Measurements from ENCODE around the gene SLC48A1. TPM values are rescaled to one million over a fixed set of nuclear protein-coding genes. Genes with fewer than 3 reads are reported as not detected.

SLC48A1 gene
- total RNA-seq, 1 experiment from 2014 or later = 3.3 TPM

DNA sequence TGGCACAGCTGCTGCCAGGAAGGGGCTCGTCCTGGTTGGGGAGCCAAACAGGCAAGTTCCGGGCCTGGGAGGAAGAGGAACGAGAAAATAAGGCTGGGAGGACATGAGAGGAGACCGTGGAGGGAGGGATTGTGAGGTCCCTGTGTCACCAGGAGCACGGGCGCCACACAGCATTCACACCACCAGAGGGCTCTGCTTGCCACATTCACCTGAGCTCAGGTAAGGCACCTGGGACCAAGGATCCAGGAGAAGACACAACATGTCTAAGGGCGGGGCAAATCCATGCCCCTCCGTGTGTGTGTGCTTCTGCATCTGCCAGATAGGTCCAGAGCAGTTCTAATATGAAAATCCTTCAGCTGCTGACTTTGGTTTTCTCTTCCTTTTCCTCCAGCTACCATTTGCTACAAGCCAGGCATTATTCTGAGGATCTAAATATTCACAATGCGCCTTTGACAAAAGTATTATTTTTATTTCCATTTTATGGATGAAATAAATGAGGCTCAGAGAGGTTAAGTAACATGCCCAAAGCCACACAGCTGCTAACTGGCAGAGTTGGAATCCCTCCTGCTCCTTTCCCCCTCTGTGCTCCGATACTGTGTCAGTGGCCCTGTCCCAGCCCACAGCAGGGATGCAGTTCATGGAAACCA lies 28.9 kb upstream of the SLC48A1 start:
- DNase-seq (ENCODE audit: low read depth) = no peak

DNA sequence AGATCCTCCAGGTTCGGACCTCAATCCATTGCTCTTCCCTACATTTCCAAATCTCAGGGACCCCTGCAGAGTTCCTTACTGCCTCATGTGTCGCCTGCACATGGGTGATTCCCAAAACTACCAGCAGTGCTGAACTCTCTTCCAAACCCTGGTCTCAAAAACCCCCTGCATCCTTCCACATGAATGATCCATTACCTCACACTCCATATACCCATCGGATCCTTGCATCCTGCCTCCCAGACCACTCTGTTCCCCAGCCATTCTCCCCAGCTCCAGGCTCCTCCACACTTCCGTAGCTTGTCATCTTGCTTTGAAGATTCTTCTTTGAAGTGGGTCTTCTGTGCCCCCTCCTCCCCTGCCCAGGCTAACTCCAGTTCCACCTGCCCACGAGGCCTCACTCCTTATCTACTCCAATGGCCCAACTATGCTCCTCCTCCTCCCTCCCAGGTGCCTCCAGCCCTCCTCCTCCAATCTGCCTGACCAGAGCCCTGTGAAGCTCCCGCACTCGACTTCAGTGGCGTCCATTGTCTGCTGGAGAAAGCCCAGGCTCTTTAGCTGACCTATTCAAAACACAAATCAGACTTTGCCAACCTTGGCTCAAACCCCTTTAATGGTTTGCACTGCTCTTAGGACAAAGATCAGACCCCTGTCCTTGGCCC lies 28.1 kb upstream of the SLC48A1 start:
- no peak for DNase-seq (ENCODE audit: low read depth)

GRCh38 chr12:47745485-47746041 lies 27.5 kb upstream of the SLC48A1 start:
- no peak for DNase-seq (ENCODE audit: low read depth)

DNA sequence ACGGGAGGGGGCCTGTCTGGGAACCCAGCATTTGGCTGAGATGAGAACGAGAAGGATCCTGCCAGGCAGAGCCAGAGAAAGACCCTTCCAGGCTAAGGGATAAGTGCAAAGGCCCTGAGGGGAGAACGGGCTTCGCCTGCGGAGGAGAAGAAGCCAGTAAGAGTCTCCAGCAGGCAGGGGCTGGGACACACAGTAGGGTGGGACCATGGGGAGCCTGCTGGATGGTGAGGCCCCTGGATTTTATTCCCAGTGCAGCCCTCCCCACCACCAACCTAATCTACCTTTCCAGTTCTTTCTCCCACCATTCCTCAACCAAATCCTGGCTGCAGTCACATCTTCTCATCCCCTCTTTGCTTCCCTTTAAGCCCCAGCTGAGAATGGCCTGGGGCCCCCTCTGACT lies 27.0 kb upstream of the SLC48A1 start:
- DNase-seq (ENCODE audit: low read depth) = no peak

DNA sequence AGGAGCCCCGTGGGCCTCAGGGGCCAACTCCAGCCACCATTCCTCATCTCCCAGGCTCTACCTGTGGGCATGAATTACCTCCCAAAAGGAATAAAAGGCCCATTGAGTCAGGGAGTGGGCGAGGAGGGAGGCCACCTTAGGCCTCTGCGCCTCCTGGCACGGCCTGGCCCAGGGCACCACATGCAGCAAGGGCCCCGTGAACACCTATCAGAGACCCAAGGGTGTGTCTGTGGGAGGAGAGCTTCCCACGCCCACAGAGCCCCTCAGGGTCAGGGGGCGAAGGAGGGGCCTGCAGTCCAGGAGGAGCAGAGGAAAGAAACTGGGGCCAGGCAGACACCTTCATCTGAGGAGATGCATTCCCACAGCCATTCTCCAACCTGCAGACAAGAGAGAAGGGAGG lies 26.5 kb upstream of the SLC48A1 start:
- DNase-seq (ENCODE audit: low read depth) = no peak

DNA sequence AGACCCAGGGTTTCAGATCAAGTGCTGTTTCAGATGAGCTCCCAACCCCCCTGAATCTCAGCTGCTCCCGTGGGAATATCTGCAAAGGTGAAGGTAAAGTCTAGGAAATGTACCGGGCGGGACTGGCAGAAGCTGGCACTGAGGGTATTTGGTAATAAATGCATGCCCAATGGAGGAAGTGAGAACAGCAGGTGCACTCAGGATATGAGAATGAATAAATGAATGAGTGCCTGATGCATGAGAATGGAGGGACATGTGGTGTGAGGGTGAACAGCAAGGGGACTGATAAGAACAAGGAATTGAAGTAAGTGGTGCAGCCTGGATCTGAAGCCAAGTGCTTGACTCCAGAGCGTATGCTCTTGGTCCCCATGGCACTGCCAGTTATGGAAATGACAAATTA lies 25.9 kb upstream of the SLC48A1 start:
- DNase-seq (ENCODE audit: low read depth) = no peak

DNA sequence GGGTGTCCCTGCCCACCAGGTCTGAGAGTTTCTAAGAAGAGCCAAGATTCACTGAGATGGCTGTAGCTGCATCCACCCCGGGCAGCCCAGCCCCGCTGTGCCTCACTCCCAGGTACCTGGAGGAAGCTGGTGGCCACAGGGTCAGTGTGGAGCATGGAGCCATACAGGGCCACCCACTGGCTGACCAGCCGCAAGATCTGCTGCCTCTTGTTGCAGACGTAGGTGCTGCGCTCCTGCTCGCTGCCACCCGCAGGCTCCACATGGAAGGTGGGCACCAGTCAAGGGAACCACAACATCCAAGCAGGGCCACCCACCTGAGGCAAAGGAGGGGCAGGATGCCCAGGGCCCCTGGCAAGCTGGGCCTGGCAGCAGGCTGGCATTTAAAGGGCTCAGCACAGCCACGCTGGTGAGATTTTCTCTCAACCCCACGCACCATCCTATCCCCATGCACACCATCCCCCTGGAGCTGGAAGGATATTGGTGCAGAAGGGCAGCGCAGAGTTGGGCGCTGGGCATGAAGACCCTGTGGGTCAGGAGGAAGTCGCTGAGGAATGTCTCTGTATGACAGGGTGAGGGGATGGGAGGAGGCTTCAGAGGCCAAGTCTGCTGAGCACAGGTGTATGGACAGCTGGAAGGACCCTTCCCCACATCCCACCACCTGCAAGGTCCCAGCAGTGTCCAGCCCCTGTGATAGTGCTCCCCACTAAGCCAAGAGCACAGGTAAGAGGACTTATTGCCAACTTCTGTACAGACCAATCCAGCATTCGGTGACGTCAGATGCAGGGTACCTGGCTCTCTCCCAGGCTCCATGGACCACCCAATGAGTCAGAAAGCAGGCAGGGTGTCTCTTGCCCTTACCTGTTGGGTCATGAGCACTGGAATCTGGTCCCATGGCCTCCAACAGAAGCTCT lies 25.2 kb upstream of the SLC48A1 start:
- no peak for DNase-seq (ENCODE audit: low read depth)

DNA sequence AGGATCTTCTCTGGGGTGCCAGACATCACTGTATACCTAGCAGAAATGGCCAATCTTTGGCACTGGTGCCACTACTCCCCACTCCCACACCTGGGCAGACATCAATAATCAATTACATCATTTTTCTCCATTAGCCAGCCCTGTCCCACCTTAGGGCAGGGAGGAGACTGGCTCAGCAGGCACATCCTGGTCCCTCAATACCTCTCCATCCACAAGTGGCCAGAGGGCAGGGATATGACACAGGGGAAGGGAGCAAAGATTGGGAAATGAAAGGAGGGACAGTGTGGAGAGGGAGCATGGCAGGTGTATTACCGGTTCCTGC lies 24.6 kb upstream of the SLC48A1 start:
- DNase-seq (ENCODE audit: low read depth) = no peak

- DNase-seq (ENCODE audit: low read depth) = no peak
These were observed 24.1 kb upstream of the SLC48A1 start for GRCh38 chr12:47748899-47749298.

DNA sequence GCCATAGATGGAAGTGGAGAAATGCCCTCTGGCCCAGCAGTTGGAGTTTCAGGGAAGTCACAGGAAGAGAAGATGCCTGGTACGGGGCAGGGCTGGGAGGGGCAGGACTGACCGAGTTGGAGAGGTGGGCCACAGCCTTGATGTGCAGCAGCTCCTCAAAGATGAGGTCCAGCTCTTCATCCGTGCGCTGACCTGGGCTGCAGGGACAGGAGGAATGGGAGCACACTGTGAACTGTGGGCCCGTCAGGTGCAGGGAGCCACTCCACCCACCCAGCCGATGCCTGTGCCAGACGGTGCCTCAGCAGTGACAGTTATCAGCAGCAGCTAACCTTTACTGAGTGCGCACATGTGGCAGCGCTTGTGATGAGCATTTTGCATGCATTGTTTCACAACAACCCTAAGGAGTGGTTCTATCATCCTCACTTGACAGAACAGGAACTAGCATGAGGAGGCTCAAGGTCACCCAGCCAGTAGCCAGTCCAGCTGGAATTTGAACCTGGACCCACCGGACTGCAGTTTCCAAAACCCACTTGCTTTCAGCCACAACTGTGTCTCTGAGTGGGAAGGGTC lies 22.7 kb upstream of the SLC48A1 start:
- DNase-seq (ENCODE audit: low read depth) = no peak

DNA sequence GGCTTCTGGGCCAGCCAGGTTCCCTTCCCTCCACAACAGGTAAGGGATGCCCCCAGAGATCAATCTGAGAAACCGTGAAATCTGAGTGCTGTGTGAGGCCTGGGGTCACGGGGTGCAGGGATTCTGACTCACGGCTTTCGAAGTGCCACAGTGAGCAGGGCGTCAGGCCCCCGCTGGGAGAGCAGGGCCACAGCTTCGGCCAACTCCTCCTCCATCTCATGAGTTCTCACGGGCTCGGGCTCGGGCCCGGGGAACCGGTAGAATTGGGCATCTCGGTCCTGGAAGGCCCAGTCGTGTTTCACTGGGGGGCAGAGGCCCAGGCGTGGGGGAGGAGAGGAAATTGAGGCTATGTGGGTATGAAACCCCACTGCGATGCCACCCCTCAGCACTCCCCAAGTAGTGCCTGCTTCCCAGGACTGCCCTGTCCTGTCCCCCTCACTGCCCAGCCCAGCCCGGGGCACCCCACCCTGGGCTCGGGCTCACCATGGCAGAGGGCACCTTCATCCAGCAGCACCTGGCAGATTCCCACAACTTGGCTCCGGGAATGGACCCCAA lies 22.0 kb upstream of the SLC48A1 start:
- DNase-seq (ENCODE audit: low read depth) = no peak

- DNase-seq (ENCODE audit: low read depth) = no peak
These were observed 21.5 kb upstream of the SLC48A1 start for GRCh38 chr12:47751561-47751960.

GRCh38 chr12:47752121-47752520 lies 20.9 kb upstream of the SLC48A1 start:
- no peak for DNase-seq (ENCODE audit: low read depth)

DNA sequence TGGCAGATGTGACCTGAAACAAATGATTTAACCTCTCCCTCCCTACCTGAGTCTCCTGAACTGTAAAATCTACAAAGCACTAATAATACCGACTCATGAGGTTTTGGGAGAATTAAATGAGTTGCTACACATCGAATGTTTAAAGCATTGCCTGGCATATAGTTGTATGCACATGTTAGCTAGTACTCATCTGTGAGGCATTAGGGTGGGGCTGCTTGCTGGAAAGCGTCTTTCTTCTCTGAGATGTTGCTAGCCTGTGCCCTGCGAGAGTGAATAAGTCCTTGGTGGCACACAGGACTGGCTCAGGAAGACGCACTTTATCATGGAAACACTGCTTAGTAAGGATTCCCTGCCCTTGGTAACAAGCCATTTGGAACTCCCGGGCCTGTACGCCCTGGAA lies 20.5 kb upstream of the SLC48A1 start:
- peak; percentile 40 for DNase-seq (ENCODE audit: low read depth)

DNA sequence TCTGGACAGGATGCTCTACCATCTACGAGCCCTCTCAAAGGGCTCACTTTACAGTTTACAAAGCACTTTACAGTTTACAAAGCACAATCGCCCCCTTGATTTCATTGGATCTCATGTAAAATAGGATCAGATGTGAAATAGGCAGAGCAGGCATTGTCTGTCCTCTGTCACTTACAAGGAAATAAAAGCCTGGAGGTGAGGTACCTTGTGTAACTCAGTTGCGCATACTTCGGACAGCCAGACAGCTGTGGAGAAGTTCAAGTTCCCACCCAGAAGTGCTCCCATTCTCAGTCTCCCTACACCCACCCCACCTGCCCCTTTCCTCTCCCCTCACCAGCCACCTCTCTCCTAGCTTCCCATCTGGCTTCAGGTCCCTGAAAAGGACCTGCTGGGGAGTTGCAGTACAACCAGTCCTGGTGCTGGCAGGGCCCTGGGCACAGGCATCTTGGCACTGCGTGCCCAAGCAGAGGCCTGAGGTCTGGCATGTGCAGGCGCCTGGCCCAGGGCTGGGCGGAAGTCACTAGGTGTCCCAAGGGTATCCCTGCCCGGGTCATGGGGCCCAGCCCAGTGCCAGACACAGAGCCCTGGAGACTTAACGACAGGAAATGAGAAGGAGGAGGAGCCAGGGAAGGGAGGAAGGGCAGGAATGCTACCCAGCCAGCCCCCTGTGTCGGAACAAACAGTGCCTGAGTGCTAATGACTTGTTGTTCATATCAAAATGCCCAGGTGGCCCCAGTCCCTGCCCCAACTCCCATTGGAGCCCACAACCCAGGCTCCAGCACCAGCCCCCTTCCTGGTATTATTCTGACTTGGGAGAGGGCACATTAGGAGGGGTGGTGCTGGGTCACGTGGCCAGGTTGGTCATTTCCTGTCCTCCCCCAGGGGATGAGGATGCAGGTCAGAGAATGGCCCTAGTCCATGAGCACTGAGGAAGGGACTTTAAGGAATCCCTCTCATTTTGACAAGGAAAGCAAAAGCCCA lies 19.7 kb upstream of the SLC48A1 start:
- no peak for DNase-seq (ENCODE audit: low read depth)

DNA sequence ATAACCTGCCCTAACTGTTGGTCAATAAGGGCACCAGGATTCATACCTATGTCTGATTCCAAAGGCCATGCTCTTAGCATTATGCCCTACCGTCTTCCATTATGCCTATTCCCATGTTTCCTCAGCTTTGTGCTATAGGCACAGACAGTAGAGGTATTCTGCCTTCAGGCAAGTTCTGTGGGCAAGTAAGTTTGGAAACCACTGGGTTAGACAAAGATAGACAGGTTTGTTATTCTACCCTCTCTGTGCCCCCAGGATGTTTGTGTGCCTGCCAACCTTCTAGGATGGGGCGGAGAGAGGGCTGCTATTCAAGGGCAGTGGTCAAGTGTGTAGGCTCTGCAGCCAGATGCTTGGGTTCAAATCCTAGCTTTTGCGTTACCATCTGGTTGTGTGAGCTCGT lies 18.9 kb upstream of the SLC48A1 start:
- DNase-seq (ENCODE audit: low read depth) = no peak

DNA sequence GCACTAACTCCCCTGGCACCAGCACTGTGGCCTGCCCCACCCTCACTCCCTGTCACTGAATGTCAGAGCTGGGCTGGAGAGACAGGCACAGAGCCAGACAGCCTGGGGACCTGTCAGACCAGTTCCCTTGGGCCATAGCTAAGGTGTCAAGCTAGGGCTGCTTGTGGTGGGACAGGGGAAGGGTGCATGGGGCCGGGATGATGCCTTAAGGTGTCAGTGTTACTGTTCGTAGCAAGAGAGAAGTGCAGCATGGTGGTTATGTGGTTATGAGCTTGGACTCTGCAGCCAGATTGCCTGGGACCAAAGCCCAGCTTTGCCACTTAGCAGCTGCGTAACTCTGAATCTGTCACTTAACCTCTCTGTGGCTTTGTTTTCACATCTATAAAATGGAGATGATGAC lies 18.2 kb upstream of the SLC48A1 start:
- DNase-seq (ENCODE audit: low read depth) = no peak

DNA sequence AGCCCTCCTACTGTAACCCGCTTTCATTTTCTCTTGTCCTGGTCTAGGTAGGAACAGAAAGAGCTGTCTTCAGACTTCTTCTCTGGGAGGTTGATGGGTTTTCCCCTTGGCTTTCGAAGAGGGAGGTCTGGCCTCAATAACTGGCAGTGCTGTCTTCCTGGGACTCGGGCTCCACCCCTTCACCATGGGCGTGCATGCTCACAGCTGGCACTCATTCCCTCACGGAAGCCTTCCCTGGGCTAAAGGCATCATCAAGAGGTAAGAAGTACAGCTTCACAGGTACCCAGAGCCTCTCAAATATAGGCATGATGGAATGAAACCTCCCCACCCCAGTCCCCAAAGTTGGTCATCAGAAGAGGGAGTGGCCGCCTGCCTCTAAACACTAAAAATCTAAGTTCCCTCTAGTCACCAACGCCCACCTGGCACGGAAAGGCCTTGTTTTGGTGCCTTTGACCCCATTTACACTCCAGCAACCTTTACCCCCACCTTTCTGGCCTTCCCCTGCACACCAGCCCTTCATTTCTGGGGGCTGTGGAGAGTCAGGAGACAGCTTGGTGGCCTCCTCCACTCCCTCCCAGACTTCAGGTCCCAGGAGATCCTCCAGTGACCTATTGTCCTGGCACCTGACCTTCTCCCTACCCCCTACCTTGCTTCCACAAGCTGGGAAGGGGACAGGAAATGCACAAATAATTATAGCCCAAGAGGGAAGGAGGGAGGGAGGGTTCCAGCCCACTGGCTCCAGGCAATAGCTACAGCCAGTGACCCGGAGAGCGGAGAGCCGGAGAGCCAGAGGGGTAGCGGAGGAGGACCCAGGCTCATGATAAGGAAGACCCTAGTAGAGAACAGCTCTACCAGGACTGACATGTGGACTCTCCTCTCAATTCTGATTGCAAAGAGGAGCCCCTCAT lies 17.1 kb upstream of the SLC48A1 start:
- no peak for DNase-seq (ENCODE audit: low read depth)

GRCh38 chr12:47757364-47757839 lies 15.6 kb upstream of the SLC48A1 start:
- no peak for DNase-seq (ENCODE audit: low read depth)
